ENCODE data around the gene MAD1L1.

DNA sequence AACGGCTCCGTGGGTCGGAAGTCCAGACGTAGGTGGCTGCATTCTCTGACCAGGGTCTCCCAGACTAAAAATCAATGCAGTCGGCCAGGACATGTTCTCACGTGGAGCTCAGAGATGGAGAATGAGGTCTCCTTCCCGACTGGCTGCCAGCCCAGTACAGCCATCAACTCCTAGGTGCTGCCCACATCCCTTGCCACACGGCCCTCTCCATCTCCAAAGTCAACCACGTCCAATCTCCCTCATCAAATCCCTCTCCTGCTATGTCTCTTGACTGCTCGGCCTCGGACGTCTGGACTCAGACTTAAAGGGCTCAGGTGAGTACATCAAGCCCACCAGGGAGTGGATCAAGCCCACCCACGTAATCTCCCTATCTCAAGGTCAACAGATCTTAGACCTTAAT lies 6.9 kb downstream of the MAD1L1 start:
- TF ChIP-seq, protein P1, sequence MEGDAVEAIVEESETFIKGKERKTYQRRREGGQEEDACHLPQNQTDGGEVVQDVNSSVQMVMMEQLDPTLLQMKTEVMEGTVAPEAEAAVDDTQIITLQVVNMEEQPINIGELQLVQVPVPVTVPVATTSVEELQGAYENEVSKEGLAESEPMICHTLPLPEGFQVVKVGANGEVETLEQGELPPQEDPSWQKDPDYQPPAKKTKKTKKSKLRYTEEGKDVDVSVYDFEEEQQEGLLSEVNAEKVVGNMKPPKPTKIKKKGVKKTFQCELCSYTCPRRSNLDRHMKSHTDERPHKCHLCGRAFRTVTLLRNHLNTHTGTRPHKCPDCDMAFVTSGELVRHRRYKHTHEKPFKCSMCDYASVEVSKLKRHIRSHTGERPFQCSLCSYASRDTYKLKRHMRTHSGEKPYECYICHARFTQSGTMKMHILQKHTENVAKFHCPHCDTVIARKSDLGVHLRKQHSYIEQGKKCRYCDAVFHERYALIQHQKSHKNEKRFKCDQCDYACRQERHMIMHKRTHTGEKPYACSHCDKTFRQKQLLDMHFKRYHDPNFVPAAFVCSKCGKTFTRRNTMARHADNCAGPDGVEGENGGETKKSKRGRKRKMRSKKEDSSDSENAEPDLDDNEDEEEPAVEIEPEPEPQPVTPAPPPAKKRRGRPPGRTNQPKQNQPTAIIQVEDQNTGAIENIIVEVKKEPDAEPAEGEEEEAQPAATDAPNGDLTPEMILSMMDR (IDR thresholded peaks at IDR 0.05; ENCODE audit: insufficient read depth, low read length, poor library complexity, severe bottlenecking), result no peak
- TF ChIP-seq EZH2phosphoT487 (conservative IDR thresholded peaks at IDR 0.05; ENCODE audit: low read length), result no peak
